DMS 273 (cell line): ENCODE data around the gene WDTC1.

Source experiments
- DNase-seq: peaks from one replicate; lab custom pipeline; 2025; ENCODE audit not compliant: unreplicated experiment; lab: John Stamatoyannopoulos, UW

The WDTC1 gene

GRCh38 chr1:27300341-27301051, 66.1 kb downstream of the WDTC1 start:
- DNase-seq: peak; percentile 95

- DNase-seq: no peak
Measured at GRCh38 chr1:27301052-27301422, 66.6 kb downstream of the WDTC1 start.

DNA sequence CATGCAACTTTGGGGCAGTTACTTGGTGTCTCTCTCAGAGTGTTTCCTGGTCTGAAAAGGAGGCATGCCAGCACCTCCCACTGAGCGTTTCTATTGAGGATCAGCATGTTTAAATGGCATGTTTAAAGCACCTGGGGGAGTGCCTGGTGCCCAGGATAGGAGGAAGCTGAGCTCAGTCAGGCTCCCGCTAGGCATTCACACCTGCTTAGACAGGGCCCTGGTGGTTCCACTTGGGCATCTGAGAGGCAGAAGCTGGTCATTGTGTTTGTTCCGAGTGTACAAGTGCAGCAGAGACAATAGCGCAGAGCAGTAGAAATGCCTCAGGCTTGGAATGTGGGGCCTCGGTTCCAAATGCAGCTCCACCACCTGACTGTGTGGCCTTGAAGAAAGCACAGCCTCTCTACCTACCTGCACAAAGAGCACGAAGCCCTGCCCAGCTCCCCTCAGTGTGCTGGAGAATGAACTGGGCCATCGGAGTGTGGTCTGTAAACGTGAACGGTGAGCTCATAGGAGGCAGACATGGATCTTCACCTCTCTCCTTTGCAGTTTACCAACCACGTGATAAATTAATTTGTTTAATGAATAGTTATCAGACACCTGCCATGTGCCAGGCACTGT, 67.3 kb downstream of the WDTC1 start:
- no peak for DNase-seq

- no peak for DNase-seq
Measured at GRCh38 chr1:27302612-27303011, 68.2 kb downstream of the WDTC1 start.

DNA sequence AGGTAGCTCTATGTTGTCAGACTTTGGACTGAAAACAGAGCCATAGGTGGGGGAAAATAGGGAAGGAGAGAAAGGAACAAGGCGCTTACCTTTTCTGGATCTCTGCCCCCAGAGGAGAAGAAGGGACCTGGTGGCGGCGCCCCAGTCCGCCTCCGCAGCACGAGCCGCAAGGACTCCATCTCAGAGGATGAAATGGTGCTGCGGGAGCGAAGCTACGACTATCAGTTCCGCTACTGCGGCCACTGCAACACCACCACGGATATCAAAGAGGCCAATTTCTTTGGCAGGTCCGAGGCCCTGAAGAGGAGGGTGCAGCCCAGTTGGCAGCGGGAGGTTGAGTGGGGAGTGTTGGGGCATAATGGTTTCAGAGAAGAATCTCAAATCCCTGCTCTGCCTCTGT, 69.1 kb downstream of the WDTC1 start:
- DNase-seq: no peak

- no peak for DNase-seq
Measured at GRCh38 chr1:27306071-27306470, 71.6 kb downstream of the WDTC1 start.

GRCh38 chr1:27306892-27307761, 72.7 kb downstream of the WDTC1 start:
- DNase-seq: peak; percentile 55

DNA sequence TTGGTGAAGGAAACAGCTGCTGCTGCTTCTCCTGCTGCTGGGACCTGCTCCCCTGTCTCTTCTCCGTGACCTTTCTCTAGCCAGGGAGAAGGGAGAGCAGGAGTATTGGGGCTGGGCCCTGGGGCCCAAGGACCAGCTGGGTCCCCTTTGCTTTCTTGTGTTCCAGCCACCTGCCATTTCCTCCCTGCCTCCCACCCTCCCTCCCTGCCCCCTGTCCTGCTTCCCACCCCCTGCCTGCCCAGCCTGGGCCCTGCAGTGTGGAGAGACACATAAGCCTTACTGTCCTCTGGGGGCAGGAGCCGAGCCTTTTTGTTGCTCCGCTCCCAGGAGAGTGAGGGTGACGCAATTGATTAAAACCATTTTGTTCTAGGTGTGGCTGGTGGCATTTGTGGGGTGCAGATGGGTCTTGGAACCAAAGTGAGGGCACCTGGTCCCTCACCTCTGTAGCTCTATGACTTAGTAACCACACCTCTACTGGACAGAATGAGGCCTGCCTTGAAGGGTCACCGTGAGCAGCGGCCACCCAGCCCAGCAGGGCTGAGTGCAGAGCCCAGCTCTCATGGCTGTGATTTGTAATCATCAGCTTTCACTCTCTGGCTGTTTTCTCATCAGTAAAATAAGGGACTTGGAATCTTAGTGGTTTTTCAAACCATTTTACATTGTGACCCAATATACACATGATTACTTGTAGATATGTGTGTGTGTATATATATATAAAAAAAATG, 73.6 kb downstream of the WDTC1 start:
- peak; percentile 55 for DNase-seq

GRCh38 chr1:27314169-27314568, 79.7 kb downstream of the WDTC1 start:
- no peak for DNase-seq

DNA sequence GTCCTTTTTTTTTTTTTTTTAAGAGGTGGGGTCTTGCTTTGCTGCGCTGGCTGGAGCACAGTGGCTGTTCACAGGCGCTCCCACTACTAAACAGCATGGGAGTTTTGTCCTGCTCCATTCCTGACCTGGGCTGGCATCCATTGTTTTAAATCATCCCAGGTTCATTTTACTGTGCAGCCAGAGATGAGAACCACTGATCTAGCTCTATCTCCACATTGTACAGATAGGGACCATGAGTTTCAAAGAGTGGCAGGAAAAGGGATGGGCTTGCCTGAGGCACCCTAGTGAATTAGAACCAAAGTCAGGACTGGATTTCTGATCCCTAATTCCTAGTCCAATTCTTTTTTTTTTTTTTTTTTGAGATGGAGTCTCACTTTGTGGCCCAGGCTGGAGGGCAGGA, 80.3 kb downstream of the WDTC1 start:
- DNase-seq: no peak

DNA sequence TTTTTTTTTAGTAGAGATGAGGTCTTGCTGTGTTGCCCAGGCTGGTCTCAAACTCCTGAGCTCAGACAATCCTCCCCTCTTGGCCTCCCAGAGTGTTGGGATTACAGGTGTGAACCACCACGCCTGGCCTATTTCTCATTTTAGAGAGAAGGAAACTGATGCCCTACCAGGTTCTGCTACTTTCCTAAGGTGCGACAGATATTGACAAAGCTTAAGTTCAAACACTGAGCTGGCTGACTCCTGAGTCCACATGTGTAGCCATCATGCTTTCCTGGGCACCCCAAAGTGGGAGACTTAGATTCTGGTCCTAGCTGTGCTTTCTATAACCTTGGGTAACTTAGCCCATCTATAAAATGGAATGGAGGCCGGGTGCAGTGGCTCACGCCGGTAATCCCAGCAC, 82.4 kb downstream of the WDTC1 start:
- no peak for DNase-seq

GRCh38 chr1:27318136-27318535, 83.7 kb downstream of the WDTC1 start:
- peak; percentile 84 for DNase-seq

GRCh38 chr1:27318596-27318995, 84.2 kb downstream of the WDTC1 start:
- peak; percentile 98 for DNase-seq

GRCh38 chr1:27321813-27322568, 87.6 kb downstream of the WDTC1 start, which contains the start of gene TMEM222:
TSS of gene TMEM222 (plus strand) at chr1:27322163. CDS start at chr1:27322198, 35 bp downstream.
- DNase-seq: peak; percentile 99

- DNase-seq: no peak
Measured at GRCh38 chr1:27322569-27323240, 88.3 kb downstream of the WDTC1 start.

GRCh38 chr1:27325286-27325685, 90.9 kb downstream of the WDTC1 start:
- no peak for DNase-seq

GRCh38 chr1:27327964-27328363, 93.5 kb downstream of the WDTC1 start:
- DNase-seq: no peak

DNA sequence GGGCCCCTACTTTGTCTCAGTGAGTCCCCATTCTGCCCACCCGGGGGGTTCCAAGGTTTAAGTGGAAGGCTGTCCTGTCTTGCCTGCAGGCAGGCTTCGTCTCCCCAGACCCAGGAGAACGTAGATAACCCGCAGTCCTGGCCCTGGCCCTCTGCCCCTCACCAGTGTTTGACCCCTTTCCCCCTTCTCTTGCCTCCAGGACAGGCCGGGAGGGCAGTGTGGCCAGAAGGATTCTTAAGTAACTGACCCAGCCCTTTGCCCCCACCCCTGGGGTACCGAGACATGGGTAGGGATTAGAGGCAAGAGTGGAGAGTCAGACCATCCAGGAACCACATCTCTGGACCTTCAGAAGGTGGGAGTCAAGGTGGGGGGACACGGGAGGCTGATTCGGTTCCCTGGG, 96.4 kb downstream of the WDTC1 start:
- no peak for DNase-seq

GRCh38 chr1:27331426-27331825, 97.0 kb downstream of the WDTC1 start:
- no peak for DNase-seq

DNA sequence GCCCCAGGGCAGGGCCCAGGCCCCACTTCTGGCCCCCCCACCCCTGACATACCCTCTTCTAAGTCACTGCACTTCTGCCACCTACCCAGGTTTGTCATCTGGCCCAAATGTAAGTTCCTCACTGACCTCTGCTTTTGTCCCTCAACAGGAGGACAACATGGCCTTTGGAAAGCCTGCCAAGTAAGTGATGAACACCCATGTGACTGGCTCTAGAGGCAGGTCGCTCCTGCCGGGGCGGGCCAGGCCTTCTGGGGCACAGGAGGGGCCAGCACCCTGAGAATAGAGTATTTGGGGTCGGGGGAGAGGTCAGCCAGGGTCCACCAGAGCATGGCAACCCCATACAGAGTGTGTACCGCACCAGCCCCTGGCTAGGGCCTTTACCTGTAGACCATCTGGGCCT, 97.5 kb downstream of the WDTC1 start:
- no peak for DNase-seq
